Activated naive CD4-positive, alpha-beta T cell treated with anti-CD3 and anti-CD28 coated beads, Interleukin-2, amount 50 U/mL, for 72 hours (primary cell): ENCODE measurements around the gene KNL1. TPM values are rescaled to one million over a fixed set of nuclear protein-coding genes. Genes with fewer than 3 reads are reported as not detected.
A peak's percentile ranks its signal among the peaks of the same experiment; 100 is the strongest.

Experiments
- ATAC-seq, 2 donors: fragments of 150-1000 bp; cut with Tn5 transposase; 2 replicates each; pipeline ENCODE4 v1.10.0; 2021; ENCODE audit warnings: mild to moderate bottlenecking in 2 of 2, moderate library complexity in 2 of 2
- DNase-seq, 2 donors: peaks; one replicate each; pipeline ENCODE4 v3.0.0; 2021 to 2022; ENCODE audit warnings: low spot score in 2 of 2
- H3K27ac Mint-ChIP-seq, 2 donors: one replicate each; pipeline ENCODE4 v1.8.0; 2022; ENCODE audit warnings: mild to moderate bottlenecking in 2 of 2, mixed read lengths in 2 of 2
- H3K36me3 Mint-ChIP-seq, 2 donors: one replicate each; pipeline ENCODE4 v1.8.0; 2022; ENCODE audit warnings: mixed read lengths in 2 of 2
- H3K9me3 Mint-ChIP-seq, 2 donors: one replicate each; pipeline ENCODE4 v1.8.0; 2022; ENCODE audit warnings: mixed read lengths in 2 of 2
- total RNA-seq, 2 donors: library from RNA; stranded (reverse); gene quantifications; one replicate each; pipeline ENCODE4 v1.2.3, GENCODE V29; 2022

Gene KNL1, protein sequence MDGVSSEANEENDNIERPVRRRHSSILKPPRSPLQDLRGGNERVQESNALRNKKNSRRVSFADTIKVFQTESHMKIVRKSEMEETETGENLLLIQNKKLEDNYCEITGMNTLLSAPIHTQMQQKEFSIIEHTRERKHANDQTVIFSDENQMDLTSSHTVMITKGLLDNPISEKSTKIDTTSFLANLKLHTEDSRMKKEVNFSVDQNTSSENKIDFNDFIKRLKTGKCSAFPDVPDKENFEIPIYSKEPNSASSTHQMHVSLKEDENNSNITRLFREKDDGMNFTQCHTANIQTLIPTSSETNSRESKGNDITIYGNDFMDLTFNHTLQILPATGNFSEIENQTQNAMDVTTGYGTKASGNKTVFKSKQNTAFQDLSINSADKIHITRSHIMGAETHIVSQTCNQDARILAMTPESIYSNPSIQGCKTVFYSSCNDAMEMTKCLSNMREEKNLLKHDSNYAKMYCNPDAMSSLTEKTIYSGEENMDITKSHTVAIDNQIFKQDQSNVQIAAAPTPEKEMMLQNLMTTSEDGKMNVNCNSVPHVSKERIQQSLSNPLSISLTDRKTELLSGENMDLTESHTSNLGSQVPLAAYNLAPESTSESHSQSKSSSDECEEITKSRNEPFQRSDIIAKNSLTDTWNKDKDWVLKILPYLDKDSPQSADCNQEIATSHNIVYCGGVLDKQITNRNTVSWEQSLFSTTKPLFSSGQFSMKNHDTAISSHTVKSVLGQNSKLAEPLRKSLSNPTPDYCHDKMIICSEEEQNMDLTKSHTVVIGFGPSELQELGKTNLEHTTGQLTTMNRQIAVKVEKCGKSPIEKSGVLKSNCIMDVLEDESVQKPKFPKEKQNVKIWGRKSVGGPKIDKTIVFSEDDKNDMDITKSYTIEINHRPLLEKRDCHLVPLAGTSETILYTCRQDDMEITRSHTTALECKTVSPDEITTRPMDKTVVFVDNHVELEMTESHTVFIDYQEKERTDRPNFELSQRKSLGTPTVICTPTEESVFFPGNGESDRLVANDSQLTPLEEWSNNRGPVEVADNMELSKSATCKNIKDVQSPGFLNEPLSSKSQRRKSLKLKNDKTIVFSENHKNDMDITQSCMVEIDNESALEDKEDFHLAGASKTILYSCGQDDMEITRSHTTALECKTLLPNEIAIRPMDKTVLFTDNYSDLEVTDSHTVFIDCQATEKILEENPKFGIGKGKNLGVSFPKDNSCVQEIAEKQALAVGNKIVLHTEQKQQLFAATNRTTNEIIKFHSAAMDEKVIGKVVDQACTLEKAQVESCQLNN (N-terminal part only)
- total RNA-seq: 10 to 100 TPM; 29.0 to 36.9 TPM

DNA sequence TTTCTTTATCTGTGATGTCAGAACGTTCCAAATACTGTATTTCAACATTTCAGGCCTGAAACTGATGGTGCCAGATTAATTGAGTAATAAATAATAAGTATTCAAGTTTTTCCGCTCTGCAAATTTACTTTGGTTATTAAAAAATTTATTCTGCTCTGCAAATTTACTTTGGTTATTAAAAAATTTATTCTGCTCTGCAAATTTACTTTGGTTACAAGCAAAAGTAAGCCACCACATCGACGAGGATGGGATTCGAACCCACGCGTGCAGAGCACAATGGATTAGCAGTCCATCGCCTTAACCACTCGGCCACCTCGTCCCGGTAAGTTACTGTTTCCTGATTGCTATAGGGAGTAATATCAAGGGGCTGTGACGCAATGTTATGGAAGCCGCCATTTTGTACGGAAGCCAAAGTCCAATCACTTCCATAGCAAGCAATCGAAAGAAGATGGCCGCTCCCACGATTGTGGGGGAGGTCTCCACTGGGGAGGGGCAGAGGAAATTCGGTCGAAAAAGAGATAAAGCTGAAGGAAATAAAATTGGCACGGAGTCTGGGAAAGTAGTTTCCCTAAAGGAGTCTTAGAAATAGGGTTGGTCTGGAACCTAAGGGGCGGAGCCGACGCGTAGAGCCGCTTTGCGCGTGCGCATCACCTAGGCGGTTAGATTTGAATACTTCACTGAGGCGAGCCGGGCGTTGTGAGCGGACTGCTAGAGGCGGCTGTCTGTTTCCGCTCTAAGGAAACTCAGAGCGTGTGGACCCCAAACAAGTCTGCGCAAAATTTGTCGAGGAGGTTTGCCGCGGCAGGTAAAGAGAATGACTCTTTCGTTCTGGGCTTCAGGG, at the start of gene KNL1:
KNL1 (plus strand) TSS at position 662 of the 841 bp plus-strand sequence. CDS start 8,683 bp downstream, outside the sequence.
- Mint-ChIP-seq H3K36me3 (peaks cover 8% of the 10 kb centered on the region in 2 donors), H3K9me3 (no peaks in the 10 kb centered on the region), H3K27ac (peak within 1 kb of the TSS; percentile 97 to 99)
- DNase-seq: peak; percentile 91 to 96
- ATAC-seq: peak; percentile 85 to 89

DNA sequence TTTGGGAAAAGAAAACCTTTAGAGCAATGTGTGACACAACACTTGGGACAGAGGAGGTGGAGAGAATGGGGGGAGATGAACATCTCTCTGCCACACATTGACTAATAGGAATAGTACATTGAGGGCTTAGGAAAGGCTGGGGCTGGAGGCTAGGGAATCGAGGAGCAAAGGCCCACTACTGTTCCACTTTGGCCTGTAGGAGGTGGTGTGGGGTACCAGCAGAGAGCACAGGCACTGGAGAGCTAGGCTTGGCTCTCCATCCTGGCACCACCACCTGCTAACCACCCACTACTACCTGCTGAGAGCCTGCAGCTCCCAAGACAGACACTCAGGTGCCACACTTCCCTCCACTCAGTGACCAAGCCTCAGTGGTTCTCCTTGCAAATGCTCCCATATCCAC, 48.6 kb upstream of the KNL1 start:
- ATAC-seq (no peak), DNase-seq (no peak)
- Mint-ChIP-seq H3K27ac (no peak overlapping the region), H3K9me3 (no peaks in the 10 kb centered on the region), H3K36me3 (no peaks in the 10 kb centered on the region)

- ATAC-seq: no peak
Observed at GRCh38 chr15:40548610-40549009, 45.4 kb upstream of the KNL1 start.

GRCh38 chr15:40549894-40550293, 44.2 kb upstream of the KNL1 start:
- DNase-seq: no peak
- Mint-ChIP-seq H3K36me3 (peaks cover 4 to 6% of the 10 kb centered on the region in 2 donors), H3K27ac (no peak overlapping the region), H3K9me3 (no peaks in the 10 kb centered on the region)
- no peak for ATAC-seq

More at GRCh38 chr15:40548610-40549009, 45.4 kb upstream of the KNL1 start:
- Mint-ChIP-seq H3K27ac (no peak overlapping the region), H3K9me3 (no peaks in the 10 kb centered on the region), H3K36me3 (peaks cover 4 to 6% of the 10 kb centered on the region in 2 donors)
- no peak for DNase-seq

DNA sequence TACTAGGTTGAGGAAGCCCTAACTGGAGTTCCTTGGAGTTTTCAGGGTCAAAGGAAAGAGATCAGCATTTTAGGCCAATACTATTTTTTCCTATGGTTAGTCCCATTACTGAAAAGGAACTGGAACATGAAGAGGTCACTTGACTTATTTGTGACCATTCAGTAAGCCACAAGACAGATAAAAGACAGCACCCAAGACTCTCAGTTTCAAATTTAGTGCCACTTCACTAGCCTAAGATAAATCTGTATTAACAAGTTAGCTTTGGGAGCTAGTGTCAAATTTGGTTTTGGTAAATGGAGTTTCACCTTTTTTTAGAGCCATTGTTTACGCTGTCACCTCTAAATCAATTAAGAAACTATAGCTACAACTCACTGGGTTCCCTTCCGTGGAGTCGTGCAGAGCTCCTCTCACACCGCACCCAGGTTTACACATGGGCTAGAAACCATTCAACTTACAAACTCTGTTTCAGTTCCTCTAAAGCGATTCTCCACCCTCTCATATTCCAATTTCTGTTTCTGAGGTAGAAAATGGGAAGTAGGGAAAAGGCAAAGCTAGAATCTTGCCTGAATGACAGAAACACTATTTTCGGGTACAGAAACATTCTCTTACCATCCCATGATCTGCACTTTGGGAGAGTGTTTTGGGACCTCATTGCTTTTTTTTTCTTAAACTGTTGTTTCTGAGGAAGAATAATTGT, 43.6 kb upstream of the KNL1 start:
- DNase-seq: no peak
- Mint-ChIP-seq H3K9me3 (no peaks in the 10 kb centered on the region), H3K36me3 (peaks cover 4 to 6% of the 10 kb centered on the region in 2 donors), H3K27ac (no peak overlapping the region)
- ATAC-seq: no peak

- DNase-seq (no peak), ATAC-seq (no peak)
- peaks cover 6 to 9% of the 10 kb centered on the region in 2 donors for H3K36me3 Mint-ChIP-seq
- no peak overlapping the region for H3K27ac Mint-ChIP-seq
- no peaks in the 10 kb centered on the region for H3K9me3 Mint-ChIP-seq
Observed at GRCh38 chr15:40554161-40554525, 39.9 kb upstream of the KNL1 start.

DNA sequence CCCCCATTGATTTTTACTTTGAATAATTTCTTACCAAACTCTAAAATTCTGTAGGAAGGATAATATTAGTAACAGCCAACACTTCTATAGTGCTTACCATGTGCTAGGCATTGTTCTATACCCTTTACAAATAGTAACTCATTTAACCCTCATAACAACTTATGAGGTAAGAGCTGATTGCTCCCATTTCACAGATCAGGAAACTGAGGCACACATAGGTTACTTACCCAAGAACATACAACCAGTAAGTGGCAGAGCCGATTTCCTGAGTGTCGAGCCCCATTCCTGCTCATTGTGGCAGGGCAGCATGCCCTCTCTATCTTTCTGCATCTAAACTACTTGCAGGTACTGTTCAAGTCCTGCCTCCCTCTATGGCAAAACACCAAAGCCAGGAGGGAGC, 38.2 kb upstream of the KNL1 start:
- Mint-ChIP-seq H3K9me3 (no peaks in the 10 kb centered on the region), H3K27ac (no peak overlapping the region), H3K36me3 (peaks cover 6 to 9% of the 10 kb centered on the region in 2 donors)
- no peak for DNase-seq
- ATAC-seq: no peak

GRCh38 chr15:40558952-40559742, 34.9 kb upstream of the KNL1 start:
- H3K36me3 Mint-ChIP-seq: peaks cover 8 to 15% of the 10 kb centered on the region in 2 donors
- H3K9me3 Mint-ChIP-seq: no peaks in the 10 kb centered on the region
- H3K27ac Mint-ChIP-seq: peak overlapping the region in 1 of 2 donors; percentile 51
- ATAC-seq (no peak), DNase-seq (no peak)

DNA sequence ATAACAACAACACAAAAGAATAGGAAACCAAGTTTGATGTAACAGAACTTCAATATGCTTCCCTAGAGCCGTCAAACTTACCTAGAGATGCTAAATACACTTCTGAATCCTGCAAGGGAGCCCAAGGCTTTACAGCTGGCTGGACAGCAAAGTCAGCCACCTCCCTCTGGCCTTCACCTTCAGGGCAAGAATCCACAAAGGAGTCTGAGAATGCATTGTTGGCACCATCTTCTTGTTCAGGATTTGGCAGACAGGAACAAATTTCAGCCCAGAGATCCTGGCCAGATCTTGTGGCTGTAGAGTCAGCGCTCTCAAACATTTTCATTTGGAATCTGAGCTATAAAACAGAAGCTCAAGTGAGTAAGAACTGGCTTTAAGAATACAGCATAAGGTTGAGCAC, 31.4 kb upstream of the KNL1 start:
- peaks cover 13 to 15% of the 10 kb centered on the region in 2 donors for H3K36me3 Mint-ChIP-seq
- ATAC-seq: no peak

GRCh38 chr15:40563426-40563825, 30.6 kb upstream of the KNL1 start:
- Mint-ChIP-seq H3K27ac (peak overlapping the region in 1 of 2 donors; percentile 74), H3K9me3 (no peaks in the 10 kb centered on the region), H3K36me3 (peaks cover 13 to 15% of the 10 kb centered on the region in 2 donors)
- ATAC-seq (no peak), DNase-seq (no peak)

More for the DNA sequence above, 31.4 kb upstream of the KNL1 start:
- Mint-ChIP-seq H3K9me3 (no peaks in the 10 kb centered on the region), H3K27ac (no peak overlapping the region)
- no peak for DNase-seq

DNA sequence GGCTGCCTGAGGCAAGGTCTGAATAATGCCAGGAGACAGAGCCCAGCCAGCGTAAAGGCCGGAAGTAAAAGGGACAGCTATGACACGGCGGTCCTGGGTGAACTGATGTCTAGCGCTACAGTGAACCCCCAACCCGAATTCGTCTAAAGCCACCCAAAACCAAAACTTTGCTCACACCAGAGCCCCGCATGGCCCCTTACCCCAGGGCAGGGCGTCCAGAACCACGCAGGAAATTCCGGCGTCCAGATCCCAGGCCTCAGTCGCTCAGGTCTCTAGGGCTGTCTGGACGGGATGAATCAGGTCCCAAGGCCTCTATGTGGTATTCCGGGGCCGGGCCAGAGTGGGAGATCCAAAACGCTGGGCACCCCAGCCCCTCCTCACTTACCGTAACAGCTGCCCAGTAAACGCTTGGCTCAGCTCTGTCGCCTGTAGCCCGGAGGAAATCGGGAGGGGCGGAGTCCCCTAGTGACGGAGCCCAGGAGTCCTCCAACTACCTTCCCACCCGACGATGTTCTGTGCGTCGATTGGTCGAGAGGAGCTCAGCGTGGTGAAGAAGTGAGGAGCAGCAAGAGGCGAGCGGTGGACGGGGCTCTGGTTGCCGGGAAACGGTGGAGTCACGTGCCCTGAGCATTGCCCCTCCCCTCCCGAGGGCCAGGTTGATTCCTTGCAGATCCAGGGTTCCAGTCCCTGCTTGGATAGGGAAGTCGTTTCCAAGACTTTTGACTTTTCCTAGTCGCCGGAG, 29.3 kb upstream of the KNL1 start, which contains the start of gene CCDC32:
CCDC32 (minus strand) TSS at position 452 of the 742 bp plus-strand sequence. CDS start 2,027 bp downstream, outside the sequence.
- DNase-seq (peak; percentile 91 to 96), ATAC-seq (peak; percentile 96)
- peak within 1 kb of the TSS; percentile 96 to 97 for H3K27ac Mint-ChIP-seq
- H3K36me3 Mint-ChIP-seq: peaks cover 7 to 15% of the 10 kb centered on the region in 2 donors
- no peaks in the 10 kb centered on the region for H3K9me3 Mint-ChIP-seq

DNA sequence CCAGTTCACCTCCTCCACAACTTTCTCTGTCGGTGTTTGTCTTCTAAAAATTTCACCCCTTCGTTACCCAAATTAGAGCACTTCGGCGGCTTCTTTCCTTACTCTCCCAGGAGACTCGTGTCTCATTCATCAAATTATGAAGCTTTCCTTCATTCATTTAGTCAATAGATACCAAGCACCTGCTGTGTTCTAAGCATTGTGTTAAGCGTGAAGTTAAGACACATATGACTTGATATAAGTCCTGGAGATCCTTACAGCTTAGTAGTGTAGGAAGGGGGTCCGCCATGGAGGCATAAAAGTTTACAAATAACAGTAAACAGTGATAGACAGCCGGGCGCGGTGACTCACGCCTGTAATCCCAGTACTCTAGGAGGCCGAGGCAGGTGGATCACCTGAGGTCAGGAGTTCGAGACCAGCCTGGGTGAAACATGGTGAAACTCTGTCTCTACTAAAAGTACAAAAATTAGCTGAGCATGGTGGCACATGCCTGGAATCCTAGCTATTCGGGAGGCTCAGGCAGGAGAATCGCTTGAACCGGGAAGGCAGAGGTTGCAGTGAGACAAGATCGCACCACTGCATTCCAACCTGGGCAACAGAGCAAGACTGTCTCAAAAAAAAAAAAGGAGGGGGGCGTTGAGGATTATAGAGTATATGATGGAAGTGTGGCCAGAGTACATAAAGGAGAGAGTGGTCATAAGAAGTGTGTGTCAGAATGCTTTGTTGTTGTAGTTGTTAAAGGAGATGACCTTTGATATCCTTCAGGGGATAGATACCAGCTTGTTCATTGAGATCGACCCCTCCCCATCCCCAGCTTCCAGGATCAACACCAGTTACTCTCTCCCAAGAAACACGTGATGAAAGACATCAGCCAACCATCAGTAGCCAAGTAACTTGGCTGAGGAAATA, 28.5 kb upstream of the KNL1 start:
- DNase-seq (no peak), ATAC-seq (no peak)
- Mint-ChIP-seq H3K9me3 (no peaks in the 10 kb centered on the region), H3K36me3 (peaks cover 7 to 9% of the 10 kb centered on the region in 2 donors), H3K27ac (peak overlapping the region; percentile 96 to 97)

DNA sequence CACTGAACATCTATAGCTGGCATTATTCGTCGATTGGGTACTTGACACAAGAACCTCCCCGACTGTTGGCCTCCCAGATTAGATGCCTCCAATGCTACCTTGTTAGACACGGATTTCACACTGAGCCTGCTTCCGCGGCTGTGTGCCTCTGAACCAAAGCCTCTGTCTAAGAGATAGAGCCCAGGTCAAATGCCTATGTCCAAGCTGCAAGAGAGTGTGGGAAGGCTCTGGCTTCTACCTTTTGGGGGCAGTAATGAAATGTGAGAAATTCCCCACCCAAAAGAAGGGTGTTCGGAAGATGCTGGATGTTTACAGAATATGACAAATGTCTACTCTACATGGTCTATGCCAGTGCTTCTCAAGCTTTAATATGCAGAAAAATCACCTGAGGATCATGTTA, 26.9 kb upstream of the KNL1 start:
- H3K36me3 Mint-ChIP-seq: peaks cover 1 to 7% of the 10 kb centered on the region in 2 donors
- DNase-seq: no peak

More for the DNA sequence above, 26.9 kb upstream of the KNL1 start:
- ATAC-seq: no peak
- H3K9me3 Mint-ChIP-seq: no peaks in the 10 kb centered on the region
- no peak overlapping the region for H3K27ac Mint-ChIP-seq
